ENCODE measurements around the gene ADAMTSL5. TPM values are rescaled to one million over a fixed set of nuclear protein-coding genes. Genes with fewer than 3 reads are reported as not detected.

ADAMTSL5 gene
- total RNA-seq, 1 donor from 2014 or later: not detected

GRCh38 chr19:1495799-1496713 is 16.8 kb downstream of the ADAMTSL5 start:
- no peak for DNase-seq (ENCODE audit: low read depth in 2 of 2)

- DNase-seq (ENCODE audit: low read depth in 2 of 2): no peak
These were observed 17.6 kb downstream of the ADAMTSL5 start for GRCh38 chr19:1495051-1495798.

DNA sequence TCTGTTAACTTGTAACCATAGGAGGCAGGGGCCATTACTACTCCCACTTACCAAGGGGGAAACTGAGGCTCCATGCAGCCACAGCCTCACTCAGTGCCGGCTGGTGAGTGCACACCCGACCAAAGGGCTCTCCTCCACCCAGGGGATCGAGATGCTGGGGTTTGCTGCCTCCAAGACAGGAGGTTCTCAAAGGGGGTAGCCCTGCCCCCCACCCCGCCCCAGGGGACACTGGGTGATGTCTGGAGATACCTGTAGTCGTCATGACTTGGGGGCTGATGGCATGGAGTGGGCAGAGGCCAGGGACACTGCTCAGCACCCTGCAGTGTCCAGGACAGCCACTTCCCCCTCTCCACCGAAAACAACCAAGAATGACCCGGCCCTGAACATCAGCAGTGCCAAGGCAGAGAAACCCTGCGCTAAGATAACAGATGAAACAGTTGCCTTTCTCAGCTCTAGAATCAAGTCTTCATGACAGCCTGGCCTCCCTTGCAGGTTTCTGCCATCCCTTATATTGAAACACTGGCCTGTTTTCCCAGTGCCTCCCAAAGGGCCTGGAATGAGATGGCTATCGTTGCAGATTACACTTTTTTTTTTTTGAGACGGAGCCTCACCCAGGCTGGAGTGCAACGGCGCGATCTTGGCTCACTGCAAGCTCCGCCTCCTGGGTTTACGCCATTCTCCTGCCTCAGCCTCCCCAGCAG is 18.6 kb downstream of the ADAMTSL5 start:
- DNase-seq (ENCODE audit: low read depth in 2 of 2): no peak

GRCh38 chr19:1492474-1493006 is 20.3 kb downstream of the ADAMTSL5 start:
- DNase-seq (ENCODE audit: low read depth in 2 of 2): peak in 1 of 2 donors; percentile 16

DNA sequence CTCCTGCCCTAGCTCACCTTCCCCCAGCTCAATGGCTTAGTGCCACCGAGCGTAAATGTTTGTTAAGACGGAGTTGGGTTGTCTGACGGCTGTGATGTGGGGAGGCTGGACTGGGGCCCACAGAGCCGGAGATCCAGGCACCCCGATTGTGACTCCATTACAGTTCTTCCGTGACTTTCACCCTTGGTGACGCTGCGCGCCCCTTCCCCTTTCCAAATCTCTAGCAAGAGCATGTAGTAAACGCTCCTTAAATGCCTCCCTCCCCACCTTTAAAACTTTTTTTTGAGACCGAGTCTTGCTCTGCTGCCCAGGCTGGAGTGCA is 21.0 kb downstream of the ADAMTSL5 start:
- no peak for DNase-seq (ENCODE audit: low read depth in 2 of 2)

GRCh38 chr19:1491114-1491848 is 21.5 kb downstream of the ADAMTSL5 start, which contains the start of gene REEP6:
Gene REEP6 (plus strand): TSS chr19:1491181. CDS start chr19:1491270, 89 bp downstream.
- DNase-seq (ENCODE audit: low read depth in 2 of 2): no peak

DNA sequence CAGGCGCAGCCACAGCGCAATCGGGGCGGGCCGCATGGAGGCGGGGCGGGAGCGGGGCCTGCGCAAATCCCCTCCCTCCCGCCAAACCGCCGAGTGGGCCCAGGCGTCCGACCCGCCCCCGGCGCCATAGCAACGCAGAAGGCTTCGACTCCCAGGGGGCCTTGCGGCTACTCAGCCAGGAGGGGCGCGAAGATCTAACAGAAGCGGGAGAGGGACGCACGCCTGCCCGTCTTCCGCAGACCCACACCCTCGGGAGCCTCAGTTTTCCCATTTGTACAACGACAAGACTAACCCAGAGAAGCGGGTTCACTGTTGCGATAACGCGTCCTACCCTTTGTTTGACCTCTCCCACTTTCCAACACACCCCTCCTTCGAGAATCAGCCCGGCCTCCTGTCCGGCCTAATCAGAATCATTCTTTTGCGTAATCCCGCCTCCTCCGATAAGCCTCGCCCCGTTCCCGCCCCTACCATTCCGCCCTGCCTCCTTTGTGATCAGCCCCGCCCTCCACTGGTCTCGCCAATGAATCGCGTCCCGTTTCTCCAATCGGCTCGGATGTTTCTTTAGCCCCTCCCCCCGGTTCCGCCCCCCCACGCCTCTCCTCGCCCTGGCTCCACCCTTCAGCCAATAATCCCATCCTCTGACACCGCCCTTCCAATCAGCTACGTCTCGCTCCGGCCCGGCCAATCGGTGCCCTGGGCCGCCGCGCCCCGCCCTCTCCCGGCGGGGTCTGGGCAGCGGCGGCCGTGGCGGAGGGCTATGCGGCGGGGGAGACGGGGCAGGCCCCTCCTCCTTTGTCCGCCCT is 22.3 kb downstream of the ADAMTSL5 start, which contains the start of gene PCSK4:
Gene PCSK4, minus strand, starts transcription at position 40 of the 803 bp plus-strand sequence. Its CDS starts 4 bp downstream, at position 36.
- peak; percentile 97 to 99 for DNase-seq (ENCODE audit: low read depth in 2 of 2)

GRCh38 chr19:1489463-1490310 is 23.1 kb downstream of the ADAMTSL5 start:
- no peak for DNase-seq (ENCODE audit: low read depth in 2 of 2)

GRCh38 chr19:1488282-1488601 is 24.6 kb downstream of the ADAMTSL5 start:
- no peak for DNase-seq (ENCODE audit: low read depth in 2 of 2)

DNA sequence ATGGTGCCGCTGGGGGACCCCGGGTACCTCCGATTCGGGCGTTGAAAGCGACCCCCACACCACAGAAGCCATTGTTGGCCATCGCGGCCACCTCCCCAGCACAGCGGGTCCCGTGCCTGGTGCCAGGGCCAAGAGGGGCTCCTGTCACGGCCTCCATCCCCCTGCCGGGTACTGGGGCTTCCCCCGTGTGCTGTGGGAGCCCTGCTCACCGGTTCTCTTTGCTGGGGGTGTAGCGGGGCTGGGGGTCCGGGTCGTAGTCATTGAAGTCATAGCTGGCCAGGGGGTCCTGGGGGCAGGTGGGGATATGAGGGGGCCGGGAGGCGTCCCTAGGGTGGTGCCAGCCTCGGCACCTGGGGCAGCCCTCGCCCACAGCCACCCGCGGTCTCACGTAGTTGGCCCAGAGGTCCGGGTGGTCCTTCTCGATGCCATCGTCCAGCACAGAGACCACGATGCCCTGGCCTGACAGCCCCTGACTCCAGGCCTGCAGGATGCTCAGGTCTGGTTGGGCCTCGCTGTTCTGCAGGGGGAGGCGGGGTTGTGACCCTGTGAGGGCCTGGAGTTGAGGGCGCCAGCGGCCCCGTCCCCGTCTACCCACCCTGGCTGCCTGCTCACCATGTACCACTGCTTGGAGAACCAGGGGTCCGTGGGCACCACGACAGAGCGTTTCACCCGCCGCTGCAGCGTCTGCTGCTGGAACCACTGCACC is 25.1 kb downstream of the ADAMTSL5 start:
- no peak for DNase-seq (ENCODE audit: low read depth in 2 of 2)

GRCh38 chr19:1486720-1487575 is 25.9 kb downstream of the ADAMTSL5 start:
- DNase-seq (ENCODE audit: low read depth in 2 of 2): no peak

GRCh38 chr19:1483979-1484428 is 28.8 kb downstream of the ADAMTSL5 start:
- no peak for DNase-seq (ENCODE audit: low read depth in 2 of 2)

- no peak for DNase-seq (ENCODE audit: low read depth in 2 of 2)
These were observed 29.5 kb downstream of the ADAMTSL5 start for GRCh38 chr19:1483131-1483978.

DNA sequence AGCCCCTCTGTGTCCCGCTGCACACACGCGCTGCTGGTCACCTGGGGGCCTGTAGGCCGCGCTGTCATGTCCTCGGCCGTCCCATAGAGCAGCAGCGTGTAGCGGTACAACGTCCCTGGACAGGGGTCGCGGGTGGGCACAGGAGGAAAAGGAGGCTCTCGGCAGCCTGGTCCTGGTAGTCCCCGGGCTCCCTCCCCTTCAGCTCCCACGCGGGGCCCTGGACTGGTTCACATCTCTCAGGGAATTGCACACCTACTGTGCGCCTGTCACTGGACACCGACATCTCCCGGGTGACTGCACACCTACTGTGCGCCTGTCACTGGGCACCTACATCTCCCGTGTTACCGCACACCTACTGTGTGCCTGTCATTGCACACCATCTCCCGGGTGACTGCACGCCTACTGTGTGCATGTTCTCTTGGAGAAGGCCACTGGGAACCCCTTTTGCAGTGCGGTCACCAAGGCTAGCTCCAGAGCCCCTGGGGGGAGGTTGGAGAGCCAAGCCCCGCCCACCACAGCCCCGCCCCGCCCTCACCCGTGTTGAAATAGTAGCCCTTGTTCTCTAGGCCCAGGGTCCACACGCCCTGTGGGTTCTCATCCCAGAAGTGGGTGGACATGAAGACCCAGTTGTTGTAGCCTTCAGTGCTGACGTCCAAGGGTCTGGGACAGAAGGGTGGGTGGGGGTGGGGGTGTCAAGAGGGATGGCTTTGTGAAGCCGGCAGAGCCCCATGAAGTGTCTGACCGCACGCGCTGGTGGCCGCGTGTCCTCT is 30.3 kb downstream of the ADAMTSL5 start:
- DNase-seq (ENCODE audit: low read depth in 2 of 2): no peak

DNA sequence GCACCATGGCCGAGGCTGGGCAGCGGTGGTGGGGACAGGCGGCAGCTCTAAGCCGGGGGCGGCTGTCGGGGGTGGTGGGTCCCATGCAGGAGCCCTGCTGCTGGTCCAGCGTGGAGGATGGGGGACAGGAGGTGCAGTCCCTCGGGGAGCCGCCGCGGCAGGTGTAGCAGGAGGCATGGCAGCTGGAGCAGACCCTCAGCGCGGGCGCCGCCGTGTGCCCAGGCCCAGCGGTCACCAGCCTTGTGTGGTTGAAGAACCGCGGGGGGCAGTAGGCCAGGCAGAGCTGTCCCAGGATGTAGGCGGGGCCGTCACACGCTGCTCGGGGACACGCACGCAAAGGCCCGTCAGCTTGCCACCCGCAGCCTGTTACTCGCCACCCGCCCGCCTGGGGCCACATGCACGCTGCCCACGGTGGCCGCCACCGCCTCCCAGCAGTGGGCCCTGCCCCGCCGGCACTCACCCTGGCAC is 30.9 kb downstream of the ADAMTSL5 start:
- no peak for DNase-seq (ENCODE audit: low read depth in 2 of 2)
